Astrocyte (in vitro differentiated cells and primary cell): ENCODE measurements around the gene SLC4A5. TPM values are rescaled to one million over a fixed set of nuclear protein-coding genes. Genes with fewer than 3 reads are reported as not detected.

Source experiments
- DNase-seq: peaks from one replicate; pipeline ENCODE4 v3.0.0-alpha.2; 2010; ENCODE audit warnings: low read depth
- FAIRE-seq: peaks from 2 replicates; lab custom pipeline; 2011; peaks lifted over from hg19 to GRCh38; lab: Jason Lieb, UNC
- H2AFZ ChIP-seq: 2 replicates; pipeline ENCODE4 v1.6.0; 2012; ENCODE audit warnings: low read depth, low read length, inconsistent platforms
- H3K27ac ChIP-seq: 2 replicates; pipeline ENCODE4 v1.5.1; 2011; ENCODE audit warnings: low read depth, low read length, inconsistent platforms
- H3K27me3 ChIP-seq: 2 replicates; pipeline ENCODE4 v1.6.0; 2011; ENCODE audit warnings: low read length, inconsistent platforms; ENCODE audit not compliant: insufficient read depth
- H3K36me3 ChIP-seq: 2 replicates; pipeline ENCODE4 v1.5.1; 2011; ENCODE audit warnings: low read length, inconsistent platforms; ENCODE audit not compliant: insufficient read depth
- H3K4me1 ChIP-seq: 2 replicates; pipeline ENCODE4 v1.5.1; 2011; ENCODE audit warnings: low read length, inconsistent platforms; ENCODE audit not compliant: insufficient read depth
- H3K4me2 ChIP-seq: 2 replicates; pipeline ENCODE4 v1.6.0; 2012; ENCODE audit warnings: low read length, inconsistent platforms
- H3K4me3 ChIP-seq: 2 replicates; pipeline ENCODE4 v1.5.1; 2011; ENCODE audit warnings: low read depth, mild to moderate bottlenecking, low read length, inconsistent platforms; ENCODE audit not compliant: insufficient read depth
- H3K79me2 ChIP-seq: 2 replicates; pipeline ENCODE4 v1.6.0; 2012; ENCODE audit warnings: mild to moderate bottlenecking, low read length, inconsistent platforms; ENCODE audit not compliant: insufficient read depth
- H3K9ac ChIP-seq: 2 replicates; pipeline ENCODE4 v1.6.0; 2012; ENCODE audit warnings: mild to moderate bottlenecking, low read length, inconsistent platforms
- H3K9me3 ChIP-seq: 2 replicates; pipeline ENCODE4 v1.5.1; 2012; ENCODE audit warnings: low read depth, mild to moderate bottlenecking, low read length, inconsistent platforms; ENCODE audit not compliant: insufficient read depth
- H4K20me1 ChIP-seq: 2 replicates; pipeline ENCODE4 v1.6.0; 2012; ENCODE audit warnings: low read length, inconsistent platforms; ENCODE audit not compliant: insufficient read depth
- H3K27ac Mint-ChIP-seq: one replicate; pipeline ENCODE4 v1.8.0; 2021; ENCODE audit warnings: mild to moderate bottlenecking, mixed read lengths; ENCODE audit not compliant: unreplicated experiment
- H3K27me3 Mint-ChIP-seq: one replicate; pipeline ENCODE4 v1.8.0; 2021; ENCODE audit warnings: low read depth, mixed read lengths; ENCODE audit not compliant: unreplicated experiment
- H3K36me3 Mint-ChIP-seq: one replicate; pipeline ENCODE4 v1.8.0; 2021; ENCODE audit warnings: low read depth, mixed read lengths; ENCODE audit not compliant: unreplicated experiment
- H3K4me1 Mint-ChIP-seq: one replicate; pipeline ENCODE4 v1.8.0; 2021; ENCODE audit warnings: low read depth, mixed read lengths; ENCODE audit not compliant: unreplicated experiment
- H3K4me3 Mint-ChIP-seq: one replicate; pipeline ENCODE4 v1.8.0; 2021; ENCODE audit warnings: mild to moderate bottlenecking, moderate library complexity, mixed read lengths; ENCODE audit not compliant: unreplicated experiment
- H3K9me3 Mint-ChIP-seq: one replicate; pipeline ENCODE4 v1.8.0; 2021; ENCODE audit warnings: mild to moderate bottlenecking, mixed read lengths; ENCODE audit not compliant: unreplicated experiment
- CTCF ChIP-seq: IDR thresholded peaks from 2 replicates; pipeline ENCODE4 v1.5.1; 2011; ENCODE audit warnings: low read depth, mild to moderate bottlenecking, inconsistent platforms, low read length, moderate library complexity; ENCODE audit not compliant: insufficient read depth
- EZH2 ChIP-seq: IDR thresholded peaks from 2 replicates; pipeline ENCODE4 v1.6.1; 2012; ENCODE audit warnings: mild to moderate bottlenecking, low read length, inconsistent platforms; ENCODE audit not compliant: insufficient read depth
- total RNA-seq: library from RNA; stranded (reverse); gene quantifications from 2 replicates; pipeline ENCODE4 v1.2.1, GENCODE V29; 2021

SLC4A5 gene
- total RNA-seq, 1 donor from 2014 or later: 0.41 TPM

- no peak overlapping the region for H3K4me2 ChIP-seq
- no peaks in the 10 kb centered on the region for H3K36me3 ChIP-seq
- no peak overlapping the region for H3K9ac ChIP-seq
- no peak for FAIRE-seq
- no peaks in the 10 kb centered on the region for H3K9me3 ChIP-seq
- Mint-ChIP-seq H3K9me3 (no peaks in the 10 kb centered on the region), H3K4me1 (peaks cover 11% of the 10 kb centered on the region), H3K36me3 (peaks cover 5% of the 10 kb centered on the region), H3K27me3 (peaks cover 3% of the 10 kb centered on the region), H3K27ac (no peak overlapping the region), H3K4me3 (no peak overlapping the region)
- no peak for TF ChIP-seq EZH2
- TF ChIP-seq CTCF: no peak
- H3K27ac ChIP-seq: no peak overlapping the region
- H3K27me3 ChIP-seq: peaks cover 2% of the 10 kb centered on the region
- no peaks in the 10 kb centered on the region for H4K20me1 ChIP-seq
- no peaks in the 10 kb centered on the region for H3K79me2 ChIP-seq
- no peak for DNase-seq
- H3K4me3 ChIP-seq: no peak overlapping the region
- no peaks in the 10 kb centered on the region for H3K4me1 ChIP-seq
- H2AFZ ChIP-seq: no peak overlapping the region
Measured at GRCh38 chr2:74290466-74291217, 52.6 kb downstream of the SLC4A5 start.

GRCh38 chr2:74290066-74290465 lies 53.1 kb downstream of the SLC4A5 start:
- Histone ChIP-seq H4K20me1 (no peaks in the 10 kb centered on the region), H3K27me3 (peaks cover 2% of the 10 kb centered on the region), H3K4me3 (no peak overlapping the region), H2AFZ (no peak overlapping the region), H3K9ac (no peak overlapping the region), H3K4me1 (no peaks in the 10 kb centered on the region), H3K79me2 (no peaks in the 10 kb centered on the region), H3K27ac (no peak overlapping the region), H3K9me3 (no peaks in the 10 kb centered on the region), H3K36me3 (no peaks in the 10 kb centered on the region), H3K4me2 (no peak overlapping the region)
- Mint-ChIP-seq H3K4me1 (peaks cover 11% of the 10 kb centered on the region), H3K9me3 (no peaks in the 10 kb centered on the region), H3K27ac (no peak overlapping the region), H3K36me3 (peaks cover 5% of the 10 kb centered on the region), H3K4me3 (no peak overlapping the region), H3K27me3 (peaks cover 3% of the 10 kb centered on the region)
- TF ChIP-seq EZH2: no peak
- no peak for TF ChIP-seq CTCF
- DNase-seq (no peak), FAIRE-seq (no peak)

GRCh38 chr2:74286725-74287124 lies 56.5 kb downstream of the SLC4A5 start:
- no peaks in the 10 kb centered on the region for H3K79me2 ChIP-seq
- Mint-ChIP-seq H3K9me3 (no peaks in the 10 kb centered on the region), H3K36me3 (peaks cover 4% of the 10 kb centered on the region), H3K4me1 (no peaks in the 10 kb centered on the region), H3K27me3 (peaks cover 4% of the 10 kb centered on the region), H3K27ac (no peak overlapping the region), H3K4me3 (no peak overlapping the region)
- FAIRE-seq: no peak
- DNase-seq: no peak
- no peak overlapping the region for H3K9ac ChIP-seq
- H4K20me1 ChIP-seq: no peaks in the 10 kb centered on the region
- H3K9me3 ChIP-seq: no peaks in the 10 kb centered on the region
- H3K27ac ChIP-seq: no peak overlapping the region
- H3K27me3 ChIP-seq: peaks cover 2% of the 10 kb centered on the region
- no peak overlapping the region for H3K4me3 ChIP-seq
- TF ChIP-seq CTCF (no peak), EZH2 (no peak)
- H3K4me1 ChIP-seq: no peaks in the 10 kb centered on the region
- H2AFZ ChIP-seq: no peak overlapping the region
- H3K4me2 ChIP-seq: no peak overlapping the region
- H3K36me3 ChIP-seq: no peaks in the 10 kb centered on the region
